Transverse colon (tissue), 4 donors: Measurements from ENCODE around the gene HSD17B12. TPM values are rescaled to one million over a fixed set of nuclear protein-coding genes. Genes with fewer than 3 reads are reported as not detected.

Experiments used
- DNase-seq: peaks from one replicate; pipeline ENCODE4 v3.0.0-alpha.2; 2019
- H3K27ac ChIP-seq, 4 donors: fragments of 200-600 bp; sonication (generic); 2 replicates each; pipeline ENCODE4 v1.5.1; 2016 to 2018; ENCODE audit warnings: inconsistent platforms in 4 of 4
- H3K27me3 ChIP-seq: fragments of 200-600 bp; sonication (generic); 2 replicates; pipeline ENCODE4 v1.5.1; 2017; ENCODE audit warnings: inconsistent platforms
- H3K36me3 ChIP-seq, 4 donors: fragments of 200-600 bp; sonication (generic); 2 replicates each; pipeline ENCODE4 v1.5.1; 2017 to 2019; ENCODE audit warnings: inconsistent platforms in 4 of 4
- H3K4me1 ChIP-seq, 4 donors: fragments of 200-600 bp; sonication (generic); 2 replicates each; pipeline ENCODE4 v1.5.1; 2017 to 2020; ENCODE audit warnings: inconsistent platforms in 4 of 4
- H3K4me3 ChIP-seq, 4 donors: fragments of 200-600 bp; sonication (generic); 1 replicate in 1 of 4; 2 replicates in 3 of 4; pipeline versions ENCODE4 v1.5.1 to v1.6.1; 2017 to 2019; ENCODE audit warnings: inconsistent platforms in 4 of 4
- H3K9me3 ChIP-seq, 2 donors: fragments of 200-600 bp; sonication (generic); 2 replicates each; pipeline ENCODE4 v1.5.1; 2017 to 2019; ENCODE audit warnings: inconsistent platforms in 2 of 2
- CTCF ChIP-seq, 5 experiments: fragments of 200-600 bp in 3 of 5; fragments of 450-650 bp in 2 of 5; sonication (generic) in 3 of 5; IDR thresholded peaks; 1 replicate in 2 of 5; 2 replicates in 3 of 5; pipeline ENCODE4 v1.5.1; 2016 to 2017; ENCODE audit warnings: antibody characterized with exemption in 5 of 5, inconsistent platforms in 3 of 5, mild to moderate bottlenecking in 2 of 5, moderate library complexity in 1 of 5
- EP300 ChIP-seq: sonication (generic); formaldehyde crosslinking; IDR thresholded peaks from one replicate; pipeline ENCODE4 v1.6.1; 2017; ENCODE audit warnings: antibody characterized with exemption, low read depth
- POLR2A ChIP-seq: fragments of 450-650 bp; IDR thresholded peaks from one replicate; pipeline ENCODE4 v1.6.1; 2016; ENCODE audit warnings: antibody characterized with exemption, mild to moderate bottlenecking, moderate library complexity
- POLR2AphosphoS5 ChIP-seq, 3 donors: sonication (generic); formaldehyde crosslinking; IDR thresholded peaks; one replicate each; pipeline ENCODE4 v1.6.1; 2016; ENCODE audit warnings: antibody characterized with exemption in 3 of 3
- WGBS, 2 donors: methylation state at CpG; one replicate each; pipeline ENCODE4 v1.1.5; 2018; ENCODE audit warnings: low coverage in 1 of 2; 5-methylcytosine and 5-hydroxymethylcytosine counted together
- in situ Hi-C, 4 donors: fragments of 200-750 bp; cut with MboI; loops; one replicate each; pipeline versions ENCODE4 v1.15.0 to v1.15.1; 2017; ENCODE audit warnings: low sequenced_read_pairs in 3 of 4, low pct_ligation_motif_present in 1 of 4, low pct_unique_long_range_greater_than_20kb in 1 of 4
- intact Hi-C: fragments of 100-400 bp; cut with DNase I; formaldehyde crosslinking; loops from one replicate; pipeline ENCODE4 v1.15.1; 2023; ENCODE audit warnings: low total_unique reads
- total RNA-seq, 4 donors: library from RNA; depleted of rRNA; stranded (reverse); fragments of >200 nt; gene quantifications; one replicate each; pipeline ENCODE4 v1.1.0, GENCODE V29; 2016

The HSD17B12 gene
- total RNA-seq, 4 donors from 2014 or later = 33.3 to 65.7 (median 47.1) TPM

GRCh38 chr11:43746670-43747069 is 66.1 kb downstream of the HSD17B12 start:
- Histone ChIP-seq H3K27me3 (no peaks in the 10 kb centered on the region), H3K9me3 (no peaks in the 10 kb centered on the region), H3K27ac (no peak overlapping the region), H3K36me3 (no peaks in the 10 kb centered on the region), H3K4me3 (no peak overlapping the region), H3K4me1 (no peaks in the 10 kb centered on the region)
- in situ Hi-C loops (no loop called here), intact Hi-C loops (no loop called here)
- no peak for TF ChIP-seq EP300
- DNase-seq = no peak
- WGBS, 2 donors = 92 to 98% methylated on average over 3 of the region's 3 CpGs

GRCh38 chr11:43747130-43747802 is 66.7 kb downstream of the HSD17B12 start:
- in situ Hi-C loops (no loop called here), intact Hi-C loops (no loop called here)
- Histone ChIP-seq H3K27ac (no peak overlapping the region), H3K4me1 (no peaks in the 10 kb centered on the region), H3K4me3 (no peak overlapping the region), H3K27me3 (no peaks in the 10 kb centered on the region), H3K9me3 (no peaks in the 10 kb centered on the region), H3K36me3 (no peaks in the 10 kb centered on the region)
- no peak for DNase-seq
- 94% methylated on average over 4 to 7 of the region's 7 CpGs for WGBS, 2 donors
- no peak for TF ChIP-seq POLR2AphosphoS5 (IDR thresholded peaks at IDR 0.05)
- no peak for TF ChIP-seq POLR2A

GRCh38 chr11:43748095-43748494 is 67.6 kb downstream of the HSD17B12 start:
- Histone ChIP-seq H3K27me3 (no peaks in the 10 kb centered on the region), H3K9me3 (no peaks in the 10 kb centered on the region), H3K27ac (no peak overlapping the region), H3K4me1 (no peaks in the 10 kb centered on the region), H3K36me3 (no peaks in the 10 kb centered on the region), H3K4me3 (no peak overlapping the region)
- in situ Hi-C loops = no loop called here
- 100% methylated on average over 2 of the region's 2 CpGs for WGBS, 2 donors
- no peak for DNase-seq
- intact Hi-C loops = no loop called here
- TF ChIP-seq POLR2A = no peak
- TF ChIP-seq CTCF (IDR thresholded peaks at IDR 0.05) = no peak
- TF ChIP-seq EP300 = no peak
- TF ChIP-seq POLR2AphosphoS5 (IDR thresholded peaks at IDR 0.05) = no peak

GRCh38 chr11:43751726-43752125 is 71.2 kb downstream of the HSD17B12 start:
- 87 to 93% methylated on average over 4 of the region's 4 CpGs for WGBS, 2 donors
- no peak for TF ChIP-seq CTCF (IDR thresholded peaks at IDR 0.05)
- TF ChIP-seq POLR2AphosphoS5 (IDR thresholded peaks at IDR 0.05) = no peak
- no peak for TF ChIP-seq POLR2A
- TF ChIP-seq EP300 = no peak
- DNase-seq = no peak
- peaks cover 0 to 15% (median 3%) of the 10 kb centered on the region in 4 donors for H3K36me3 ChIP-seq
- no peaks in the 10 kb centered on the region for H3K27me3 ChIP-seq
- intact Hi-C loops (no loop called here), in situ Hi-C loops (no loop called here)
- H3K9me3 ChIP-seq = no peaks in the 10 kb centered on the region
- no peak overlapping the region for H3K27ac ChIP-seq
- H3K4me3 ChIP-seq = no peak overlapping the region
- no peaks in the 10 kb centered on the region for H3K4me1 ChIP-seq

- in situ Hi-C loops (no loop called here), intact Hi-C loops (no loop called here)
- Histone ChIP-seq H3K27me3 (no peaks in the 10 kb centered on the region), H3K9me3 (no peaks in the 10 kb centered on the region), H3K27ac (no peak overlapping the region), H3K4me1 (no peaks in the 10 kb centered on the region), H3K36me3 (peaks cover 0 to 15% (median 3%) of the 10 kb centered on the region in 4 donors), H3K4me3 (no peak overlapping the region)
- WGBS, 2 donors = 89 to 100% methylated on average over 3 of the region's 3 CpGs
- no peak for TF ChIP-seq CTCF (IDR thresholded peaks at IDR 0.05)
- no peak for TF ChIP-seq POLR2A
- no peak for TF ChIP-seq EP300
- TF ChIP-seq POLR2AphosphoS5 (IDR thresholded peaks at IDR 0.05) = no peak
- no peak for DNase-seq
These were observed 76.0 kb downstream of the HSD17B12 start for GRCh38 chr11:43756575-43756974.
